GM19452 (cell line): ENCODE data around the gene MBOAT2.
"Not testable (repeated sequence)": the region's sequence is repeated elsewhere in the genome, so short reads cannot be mapped to it uniquely, and the experiment has no call there.

ENCODE experiments used
- ATAC-seq: cut with Tn5 transposase; IDR thresholded peaks from one replicate; pipeline ENCODE4 v1.9.1; 2021; ENCODE audit not compliant: unreplicated experiment

The MBOAT2 gene

GRCh38 chr2:8897206-8897605, 106.3 kb downstream of the MBOAT2 start:
- ATAC-seq: not testable (repeated sequence)

DNA sequence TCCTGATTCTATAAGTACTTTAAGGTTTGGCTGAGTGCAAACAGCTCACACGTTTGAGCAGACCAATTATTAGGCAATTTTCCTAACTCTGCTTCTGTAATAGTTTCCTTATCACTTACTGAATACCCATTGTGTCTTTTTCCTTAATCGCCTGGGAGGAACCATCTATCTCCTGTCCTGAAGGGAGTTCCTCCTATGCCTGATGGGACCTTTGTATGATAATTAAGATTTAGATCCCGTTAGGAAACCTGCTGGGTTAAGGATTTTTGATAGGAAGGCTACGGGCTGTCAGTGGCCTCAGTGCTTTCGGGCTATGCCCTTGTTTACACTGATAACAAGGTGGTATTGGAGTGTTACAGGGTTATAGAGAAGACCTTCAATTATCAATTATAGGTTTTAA, 106.8 kb downstream of the MBOAT2 start:
- ATAC-seq: not testable (repeated sequence)

DNA sequence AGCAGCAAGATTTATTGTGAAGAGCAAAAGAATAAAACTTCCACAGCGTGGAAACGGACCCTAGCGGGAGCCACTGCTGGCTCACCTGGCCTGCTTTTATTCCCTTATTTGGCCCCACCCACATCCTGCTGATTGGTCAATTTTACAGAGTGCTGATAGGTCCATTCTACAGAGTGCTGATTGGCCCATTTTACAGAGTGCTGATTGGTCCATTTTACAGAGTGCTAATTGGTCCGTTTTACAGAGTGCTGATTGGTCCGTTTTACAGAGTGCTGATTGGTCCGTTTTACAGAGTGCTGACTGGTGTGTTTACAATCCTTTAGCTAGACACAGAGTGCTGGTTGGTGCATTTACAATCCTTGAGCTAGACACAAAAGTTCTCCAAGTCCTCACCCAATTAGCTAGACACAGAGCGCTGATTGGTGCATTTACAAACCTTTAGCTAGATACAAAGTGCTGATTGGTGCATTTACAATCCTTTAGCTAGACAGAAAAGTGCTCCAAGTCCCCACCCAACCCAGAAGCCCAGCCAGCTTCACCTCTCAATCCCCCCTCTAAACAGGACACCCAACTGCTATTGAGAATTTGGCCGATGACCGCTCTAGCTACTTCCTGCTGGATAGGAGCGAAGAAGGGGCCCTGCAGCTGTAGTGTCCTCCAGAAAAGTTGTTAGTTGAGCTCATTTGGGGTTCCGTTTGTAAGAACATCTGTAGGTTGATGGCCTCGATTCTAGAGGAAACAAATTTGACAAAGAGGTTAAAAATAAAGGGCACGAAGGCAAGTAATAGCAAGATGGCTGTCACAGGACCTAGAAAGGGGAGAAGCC, 108.2 kb downstream of the MBOAT2 start:
- ATAC-seq: not testable (repeated sequence)

DNA sequence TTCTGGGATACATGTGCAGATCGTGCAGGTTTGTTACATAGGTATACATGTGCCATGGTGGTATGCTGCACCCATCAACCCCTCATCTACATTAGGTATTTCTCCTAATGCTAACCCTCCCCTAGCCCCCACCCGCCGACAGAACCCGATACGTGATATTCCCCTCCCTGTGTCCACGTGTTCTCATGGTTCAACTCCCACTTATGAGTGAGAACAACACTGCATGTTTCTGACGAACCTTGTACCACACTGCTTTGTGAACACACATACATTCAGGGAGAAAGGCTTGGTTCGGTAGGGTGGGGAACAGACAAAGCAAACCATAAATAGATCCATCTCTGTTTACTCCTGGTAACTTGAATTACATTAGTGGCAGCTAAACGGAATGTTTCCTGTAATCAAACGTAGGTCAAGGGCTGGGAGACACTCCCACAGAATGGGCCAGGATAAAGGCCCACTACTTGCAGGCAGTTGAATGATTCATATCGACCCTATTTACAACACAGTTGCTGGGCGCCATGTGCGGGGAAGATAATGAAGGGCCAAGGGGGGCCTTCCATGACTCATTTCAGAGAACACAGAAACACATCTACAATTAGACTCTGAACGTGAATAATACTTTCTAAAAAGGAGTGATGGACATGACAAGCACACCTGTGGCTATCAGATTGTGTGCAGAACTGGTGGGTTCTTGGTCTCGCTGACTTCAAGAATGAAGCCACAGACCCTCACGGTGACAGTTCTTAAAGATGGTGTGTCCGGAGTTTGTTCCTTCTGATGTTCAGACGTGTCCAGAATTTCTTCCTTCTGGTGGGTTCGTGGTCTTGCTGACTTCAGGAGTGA, 109.3 kb downstream of the MBOAT2 start:
- ATAC-seq: no peak

- no peak for ATAC-seq
These were observed 110.0 kb downstream of the MBOAT2 start for GRCh38 chr2:8893474-8893873.

DNA sequence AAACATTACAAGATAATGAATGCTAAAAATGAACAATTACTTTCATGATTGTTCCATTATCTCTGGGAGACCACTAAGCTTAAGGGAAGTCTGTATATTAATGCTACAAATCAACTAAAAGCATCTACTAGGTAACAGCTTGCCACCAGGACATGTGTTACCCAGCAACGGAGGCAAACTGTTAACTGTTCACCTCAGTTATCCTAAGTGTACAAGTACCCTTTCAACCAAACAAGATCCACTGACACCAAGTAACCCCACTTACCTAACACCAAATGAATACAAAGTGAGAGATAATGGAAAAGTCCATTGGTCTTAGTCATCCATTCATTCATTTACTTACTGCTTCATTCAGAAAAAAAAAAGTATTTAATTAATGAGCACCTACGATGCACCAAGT, 111.4 kb downstream of the MBOAT2 start:
- ATAC-seq: no peak

- no peak for ATAC-seq
These were observed 113.5 kb downstream of the MBOAT2 start for GRCh38 chr2:8889978-8890377.

- ATAC-seq: no peak
These were observed 114.5 kb downstream of the MBOAT2 start for GRCh38 chr2:8888963-8889362.

GRCh38 chr2:8886876-8887275, 116.6 kb downstream of the MBOAT2 start:
- ATAC-seq: no peak

DNA sequence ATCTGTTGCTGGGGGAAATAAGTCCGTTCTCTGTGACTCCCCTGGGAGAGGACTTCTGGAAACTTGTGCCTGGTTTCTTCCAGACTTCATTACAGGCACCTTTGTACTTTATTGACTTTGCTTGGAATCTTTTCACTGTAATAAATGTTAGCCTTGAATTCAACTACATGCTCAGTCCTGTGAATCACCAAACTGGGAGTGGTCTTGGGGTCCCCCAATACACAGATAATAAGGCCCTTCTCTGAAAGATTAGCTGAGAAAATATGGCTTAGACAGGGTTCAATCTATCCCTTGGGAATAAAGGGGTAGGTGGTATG, 117.3 kb downstream of the MBOAT2 start:
- no peak for ATAC-seq

DNA sequence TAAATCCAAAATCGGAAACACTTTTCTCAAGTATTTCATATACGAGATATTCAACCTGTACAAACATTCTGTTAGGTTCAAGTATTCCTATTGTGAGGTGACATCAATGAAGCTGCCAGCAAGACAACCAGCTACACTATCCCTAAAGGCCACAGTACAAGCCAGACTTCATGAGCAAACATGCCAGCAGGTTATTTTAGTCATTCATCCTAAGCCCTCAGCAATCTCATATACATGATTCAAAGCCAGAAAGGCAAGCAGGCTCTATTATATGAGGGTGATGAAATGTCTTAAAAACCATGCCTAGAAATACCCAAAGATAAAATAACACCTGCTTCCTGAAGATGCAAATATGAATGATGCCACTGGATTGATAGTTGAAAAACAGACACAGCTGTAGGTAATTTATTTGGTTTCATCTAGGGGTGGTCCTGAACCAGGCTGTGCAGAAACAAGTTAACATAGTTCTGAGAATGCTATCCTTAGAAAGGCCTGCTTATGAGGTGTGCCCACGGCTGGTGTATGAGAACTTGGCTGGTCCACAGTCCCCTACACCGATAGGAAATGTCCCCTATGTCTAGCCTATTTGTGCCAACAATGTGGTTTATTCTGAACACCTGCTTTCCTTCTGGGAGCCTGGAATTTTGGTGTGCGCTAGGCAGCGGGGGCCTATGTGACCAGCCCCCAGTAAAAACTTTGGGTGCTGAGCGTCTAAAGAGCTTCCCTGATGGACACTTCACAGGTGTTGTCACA, 117.9 kb downstream of the MBOAT2 start:
- no peak for ATAC-seq

GRCh38 chr2:8884812-8885211, 118.7 kb downstream of the MBOAT2 start:
- no peak for ATAC-seq

DNA sequence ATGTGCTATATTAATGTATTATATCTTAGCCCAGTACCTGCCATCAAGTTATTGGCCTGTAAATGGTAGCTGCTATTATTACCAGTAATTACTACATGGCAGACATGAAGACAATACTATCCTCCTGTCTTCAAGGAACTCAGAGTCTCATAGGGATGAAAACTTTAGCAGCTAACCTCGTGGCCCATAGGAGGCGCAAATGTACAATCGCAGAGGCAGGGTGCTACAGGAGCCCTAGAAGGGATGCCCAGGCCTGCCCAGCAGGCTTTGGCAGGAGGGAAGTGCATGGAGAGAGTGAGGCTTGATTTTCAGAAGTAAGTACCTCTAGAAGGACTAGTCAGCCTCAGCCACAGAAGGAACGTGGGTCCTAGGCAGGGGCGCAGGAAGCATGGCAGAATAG, 121.4 kb downstream of the MBOAT2 start:
- ATAC-seq: no peak

DNA sequence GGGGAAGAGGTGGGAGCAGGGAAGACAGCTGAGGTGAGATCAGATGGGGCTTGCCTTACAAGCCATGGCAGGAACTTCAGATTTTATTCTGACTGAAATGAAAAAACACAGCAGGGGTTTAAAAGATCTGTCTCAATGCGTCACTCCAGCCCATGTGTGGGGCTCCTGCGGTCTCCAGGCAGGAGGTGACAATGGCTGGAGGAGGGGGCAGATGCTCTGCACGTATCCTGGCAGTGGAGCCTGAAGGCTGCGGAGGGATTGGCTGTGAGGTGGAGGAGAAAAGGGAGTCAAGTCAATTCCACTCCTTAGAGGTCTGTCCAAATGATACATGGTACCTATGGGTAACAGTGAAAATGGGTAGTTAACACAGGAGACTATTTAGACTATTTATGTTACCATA, 125.6 kb downstream of the MBOAT2 start:
- no peak for ATAC-seq

- no peak for ATAC-seq
These were observed 126.2 kb downstream of the MBOAT2 start for GRCh38 chr2:8877332-8877731.

GRCh38 chr2:8876628-8877027, 126.9 kb downstream of the MBOAT2 start:
- no peak for ATAC-seq

DNA sequence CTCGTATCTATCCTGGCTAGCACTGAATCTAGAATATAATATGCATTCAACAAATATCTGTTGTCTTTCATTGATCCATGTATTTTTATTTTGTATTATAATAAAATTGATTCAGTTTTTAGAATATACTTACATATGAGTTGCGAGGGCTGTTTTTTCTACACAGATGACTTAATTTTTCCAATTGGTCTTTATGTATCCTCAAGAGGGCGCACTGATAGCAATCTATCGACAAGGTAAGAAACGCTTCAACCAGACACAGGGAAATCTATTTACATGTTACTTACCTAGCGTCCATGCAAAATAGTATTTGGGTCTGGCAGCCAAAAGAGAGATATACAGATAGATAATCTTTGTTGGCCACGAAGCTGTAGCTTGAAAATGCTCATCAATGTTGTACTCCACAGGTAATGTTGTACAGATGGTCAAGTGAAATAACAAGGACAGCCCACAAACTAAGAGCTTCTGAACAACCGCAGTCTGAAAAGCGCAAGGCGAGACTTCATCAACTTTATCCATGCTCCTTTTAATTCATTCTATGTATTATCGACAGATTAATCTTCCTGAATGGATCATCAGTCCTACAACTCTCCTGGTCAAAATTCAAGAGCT, 130.6 kb downstream of the MBOAT2 start:
- no peak for ATAC-seq

DNA sequence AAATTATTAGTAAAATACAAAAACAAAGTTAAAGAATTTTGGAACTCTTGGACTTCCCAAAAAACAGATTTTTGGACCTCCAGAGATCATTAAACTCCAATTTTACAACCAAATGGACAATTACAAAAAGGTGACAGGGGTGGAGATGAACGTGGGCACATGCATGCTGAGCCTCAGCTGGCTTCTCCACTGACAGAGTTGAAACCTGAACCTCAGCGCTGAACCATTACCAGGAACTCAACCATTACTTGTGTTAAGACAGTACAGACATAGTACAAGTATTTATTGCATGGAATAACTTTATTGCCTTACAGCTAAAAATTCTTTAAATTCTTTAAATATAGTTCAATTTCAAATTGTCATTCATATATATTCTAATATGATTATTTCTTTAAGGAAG, 133.0 kb downstream of the MBOAT2 start:
- ATAC-seq: no peak

DNA sequence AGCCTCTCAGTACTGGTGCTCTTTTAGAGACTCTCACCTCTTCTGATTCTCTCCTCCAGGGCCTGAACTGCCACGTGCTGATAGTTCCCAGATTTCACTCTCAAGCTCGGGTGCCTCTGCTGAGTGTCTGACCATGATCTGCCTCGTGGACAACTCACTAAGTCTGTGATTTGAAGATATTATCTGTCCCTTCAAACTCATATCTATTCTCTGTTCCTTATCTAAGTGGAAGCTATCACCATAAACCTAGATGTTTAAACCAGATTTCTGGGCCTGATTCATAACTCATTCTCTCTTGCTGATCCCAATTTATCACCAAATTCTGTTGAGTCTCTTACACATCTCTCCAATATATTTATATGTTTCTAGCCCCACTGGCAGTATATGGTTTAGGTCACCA, 136.1 kb downstream of the MBOAT2 start:
- ATAC-seq: no peak

- no peak for ATAC-seq
These were observed 140.0 kb downstream of the MBOAT2 start for GRCh38 chr2:8863331-8863953.

DNA sequence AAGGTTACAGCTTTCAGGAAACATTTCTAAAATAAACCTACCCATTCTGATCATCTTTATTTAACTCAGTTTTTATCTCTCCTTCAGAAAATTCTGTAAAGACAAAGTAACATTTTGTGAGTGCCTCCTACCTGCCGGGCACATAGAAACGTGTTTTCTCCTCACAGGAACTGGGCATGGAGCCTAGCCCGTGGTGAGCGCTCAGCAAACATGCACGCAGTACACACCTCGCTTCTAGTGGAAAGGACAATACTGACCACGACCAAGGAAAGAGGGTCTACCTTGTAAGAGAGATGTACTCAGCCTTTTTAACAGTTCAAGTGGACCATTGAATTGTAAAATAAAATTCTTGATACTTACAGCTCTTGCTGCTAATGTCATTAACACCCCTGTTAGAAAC, 141.3 kb downstream of the MBOAT2 start:
- no peak for ATAC-seq
